K562 (cell line): ENCODE data around the gene FZD4. TPM values are rescaled to one million over a fixed set of nuclear protein-coding genes. Genes with fewer than 3 reads are reported as not detected.

ENCODE experiments used
- CEBPG ChIP-seq, 3 experiments: fragments of 200-800 bp in 1 of 3; sonication (Bioruptor generic) in 1 of 3; sonication (generic) in 1 of 3; formaldehyde crosslinking in 1 of 3; IDR thresholded peaks in 2 of 3; conservative IDR thresholded peaks in 1 of 3; 2 replicates each; pipeline versions ENCODE4 v1.6.1 to v1.8.0; 2016 to 2022; ENCODE audit warnings: missing compliant biosample characterization in 2 of 3, missing genetic modification characterization in 2 of 3, mild to moderate bottlenecking in 1 of 3, missing genetic modification reagents in 1 of 3
- MCM5 ChIP-seq: fragments of 450-650 bp; IDR thresholded peaks from 2 replicates; pipeline ENCODE4 v1.6.1; 2016; ENCODE audit warnings: low read depth
- MEIS2 ChIP-seq: fragments of 450-650 bp; IDR thresholded peaks from 2 replicates; pipeline ENCODE4 v1.6.1; 2014; ENCODE audit warnings: mild to moderate bottlenecking; ENCODE audit not compliant: partially characterized antibody
- PHF8 ChIP-seq: fragments of 200-600 bp; sonication (generic); IDR thresholded peaks from 2 replicates; pipeline ENCODE4 v1.6.1; 2012; ENCODE audit warnings: mixed run types, mild to moderate bottlenecking, inconsistent platforms, low read length, moderate library complexity, borderline replicate concordance
- PKNOX1 ChIP-seq: fragments of 450-650 bp; IDR thresholded peaks from 2 replicates; pipeline ENCODE4 v1.6.1; 2016
- POLR2H ChIP-seq: IDR thresholded peaks from 2 replicates; pipeline ENCODE4 v1.6.1; 2016; ENCODE audit warnings: missing genetic modification characterization, low read depth, mild to moderate bottlenecking, control low read depth, missing compliant biosample characterization, moderate library complexity
- PTBP1 ChIP-seq: fragments of 200-400 bp; formaldehyde crosslinking; IDR thresholded peaks from 2 replicates; pipeline ENCODE4 v1.6.1; 2017; ENCODE audit warnings: low read depth, low read length
- XRCC4 ChIP-seq: IDR thresholded peaks from one replicate; pipeline ENCODE4 v1.6.1; 2011; ENCODE audit not compliant: insufficient read depth, insufficient read length; ENCODE audit errors: extremely low read depth
- ZNF143 ChIP-seq: sonication (generic); formaldehyde crosslinking; IDR thresholded peaks from 2 replicates; pipeline ENCODE4 v1.9.0; 2022; ENCODE audit warnings: mild to moderate bottlenecking, missing genetic modification reagents
- ZNF551 ChIP-seq: fragments of 250-450 bp; sonication (Bioruptor Pico); IDR thresholded peaks from 2 replicates; pipeline ENCODE4 v1.5.0; 2021; ENCODE audit warnings: mild to moderate bottlenecking, moderate library complexity
- ZNF639 ChIP-seq, 2 experiments: fragments of 200-800 bp in 1 of 2; sonication (Bioruptor generic) in 1 of 2; sonication (generic) in 1 of 2; formaldehyde crosslinking in 1 of 2; IDR thresholded peaks in 1 of 2; conservative IDR thresholded peaks in 1 of 2; 2 replicates each; pipeline versions ENCODE4 v1.5.0 to v1.6.1; 2016 to 2020; ENCODE audit warnings: missing compliant biosample characterization in 1 of 2, missing genetic modification characterization in 1 of 2, missing genetic modification reagents in 1 of 2
- polyA plus RNA-seq, 8 experiments: library from polyadenylated mRNA; depleted of rRNA in 4 of 8; stranded (reverse) in 5 of 8; unstranded in 3 of 8; fragments of >200 nt; fragmentation: Nextera tagmentation in 2 of 8; fragmentation: Illumina TruSeq in 1 of 8; extraction: Ambion mirVana in 2 of 8; extraction: Trizol in 1 of 8; gene quantifications; 2 replicates each; pipeline versions ENCODE4 v1.2.1 to v1.2.3, GENCODE V29; 2011 to 2014; ENCODE audit warnings: inconsistent platforms in 1 of 8, missing spikeins in 1 of 8
- total RNA-seq, 7 experiments: library from RNA; depleted of rRNA in 6 of 7; stranded (reverse); fragments of >200 nt in 6 of 7; fragmentation: Illumina TruSeq in 2 of 7; extraction: Trizol in 2 of 7; gene quantifications; 2 replicates each; pipeline versions ENCODE4 v1.2.1 to v1.2.3, GENCODE V29; 2011 to 2021; ENCODE audit warnings: low replicate concordance in 1 of 7
- TF ChIP-seq, protein P1 (sequence below), 2 experiments: IDR thresholded peaks in 1 of 2; conservative IDR thresholded peaks in 1 of 2; 2 replicates each; pipeline ENCODE4 v1.6.1; 2016; ENCODE audit warnings: low read depth in 2 of 2, mild to moderate bottlenecking in 1 of 2, missing compliant biosample characterization in 1 of 2, missing genetic modification characterization in 1 of 2, moderate library complexity in 1 of 2

Gene FZD4
- total and polyA plus RNA-seq, 9 of the 15 experiments (the other 6 are each of a cell fraction or from before 2014, with no cell fraction given): 1.2 to 7.9 (median 5.8) TPM

DNA sequence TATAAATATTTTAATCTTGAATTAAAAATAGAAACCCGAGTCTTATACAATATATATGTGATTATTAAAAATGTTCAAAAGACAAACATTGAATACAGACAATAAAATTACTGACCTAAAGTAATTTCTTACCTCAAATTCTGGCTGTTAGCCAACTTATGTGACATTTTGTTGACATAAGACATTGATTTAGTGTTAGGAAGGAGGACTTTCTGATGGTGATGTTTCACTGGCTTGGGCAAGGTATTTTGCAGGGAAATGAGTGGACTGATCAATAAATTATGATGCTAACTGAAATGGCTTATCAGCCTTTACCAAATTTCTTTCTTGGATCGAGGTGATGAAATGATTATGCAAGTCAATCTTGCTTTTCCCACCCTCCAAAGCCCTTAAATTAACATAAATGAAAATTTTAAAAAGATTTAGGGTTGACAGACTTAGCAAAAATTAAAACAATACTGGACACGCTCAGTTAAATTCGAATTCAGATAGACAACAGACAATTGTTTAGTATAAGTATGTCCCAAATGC is 33.2 kb upstream of the FZD4 start (continued):
- TF ChIP-seq PKNOX1: peak; percentile 81
- TF ChIP-seq ZNF551 (CRISPR knock-in tag): no peak
- TF ChIP-seq ZNF639 (CRISPR knock-in tag; conservative IDR thresholded peaks at IDR 0.05 in 1 of 2, IDR thresholded peaks at IDR 0.05 in 1 of 2): no peak
- no peak for TF ChIP-seq MCM5
- 0 out of 2 replicates have a peak, but pooled peaks have one; percentile 25 for TF ChIP-seq POLR2H (tag)
- no peak for TF ChIP-seq CEBPG (CRISPR knock-in tag; IDR thresholded peaks at IDR 0.05)
- TF ChIP-seq CEBPG (tag; conservative IDR thresholded peaks at IDR 0.05 in 1 of 2, IDR thresholded peaks at IDR 0.05 in 1 of 2): peak in 1 of 2 experiments; percentile 52; a peak in 2 of 4 replicates
- TF ChIP-seq MEIS2: peak; percentile 96
- no peak for TF ChIP-seq PHF8
- TF ChIP-seq, protein P1, sequence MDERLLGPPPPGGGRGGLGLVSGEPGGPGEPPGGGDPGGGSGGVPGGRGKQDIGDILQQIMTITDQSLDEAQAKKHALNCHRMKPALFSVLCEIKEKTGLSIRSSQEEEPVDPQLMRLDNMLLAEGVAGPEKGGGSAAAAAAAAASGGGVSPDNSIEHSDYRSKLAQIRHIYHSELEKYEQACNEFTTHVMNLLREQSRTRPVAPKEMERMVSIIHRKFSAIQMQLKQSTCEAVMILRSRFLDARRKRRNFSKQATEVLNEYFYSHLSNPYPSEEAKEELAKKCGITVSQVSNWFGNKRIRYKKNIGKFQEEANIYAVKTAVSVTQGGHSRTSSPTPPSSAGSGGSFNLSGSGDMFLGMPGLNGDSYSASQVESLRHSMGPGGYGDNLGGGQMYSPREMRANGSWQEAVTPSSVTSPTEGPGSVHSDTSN (CRISPR knock-in tag; IDR thresholded peaks at IDR 0.05; ENCODE audit: low read depth): no peak
- TF ChIP-seq, protein P1 (tag; conservative IDR thresholded peaks at IDR 0.05; ENCODE audit: low read depth): peak; percentile 87
- TF ChIP-seq ZNF143 (CRISPR knock-in tag): no peak
- TF ChIP-seq PTBP1: no peak
- no peak for TF ChIP-seq XRCC4
